HCT116 (cell line): ENCODE results near the gene TMCO1.

ENCODE experiments used
- ATF3 ChIP-seq: IDR thresholded peaks from 2 replicates; pipeline ENCODE4 v1.6.1; 2012
- CEBPB ChIP-seq: IDR thresholded peaks from 2 replicates; pipeline ENCODE4 v1.6.1; 2012; ENCODE audit warnings: low read depth
- CTCF ChIP-seq, 3 experiments: fragments of 200-600 bp in 1 of 3; sonication (generic) in 1 of 3; IDR thresholded peaks in 2 of 3; conservative IDR thresholded peaks in 1 of 3; 2 replicates each; pipeline ENCODE4 v1.5.1; 2012 to 2017; ENCODE audit warnings: low read depth in 2 of 3, low read length in 2 of 3, antibody characterized with exemption in 1 of 3, borderline replicate concordance in 1 of 3, control low read depth in 1 of 3, mild to moderate bottlenecking in 1 of 3, mixed read lengths in 1 of 3, mixed run types in 1 of 3, moderate library complexity in 1 of 3; ENCODE audit not compliant: insufficient read depth in 1 of 3
- EZH2 ChIP-seq: fragments of 200-600 bp; sonication (generic); IDR thresholded peaks from 2 replicates; pipeline ENCODE4 v1.6.1; 2017; ENCODE audit warnings: antibody characterized with exemption, mixed run types
- EZH2phosphoT487 ChIP-seq: fragments of 200-600 bp; IDR thresholded peaks from 2 replicates; pipeline ENCODE4 v1.6.1; 2018; ENCODE audit warnings: antibody characterized with exemption, borderline replicate concordance
- MAX ChIP-seq: IDR thresholded peaks from 2 replicates; pipeline ENCODE4 v1.6.1; 2012
- POLR2A ChIP-seq: IDR thresholded peaks from 2 replicates; pipeline ENCODE4 v1.7.0; 2011; ENCODE audit warnings: borderline replicate concordance; ENCODE audit not compliant: insufficient read depth, insufficient read length; ENCODE audit errors: extremely low read depth
- POLR2AphosphoS5 ChIP-seq: IDR thresholded peaks from 2 replicates; pipeline ENCODE4 v1.6.1; 2011; ENCODE audit warnings: mild to moderate bottlenecking, low read depth, low read length, moderate library complexity
- RAD21 ChIP-seq: IDR thresholded peaks from 2 replicates; pipeline ENCODE4 v1.6.1; 2012; ENCODE audit warnings: low read depth, mild to moderate bottlenecking
- REST ChIP-seq: IDR thresholded peaks from 2 replicates; pipeline ENCODE4 v1.6.1; 2012; ENCODE audit warnings: low read depth
- SIN3A ChIP-seq: IDR thresholded peaks from 2 replicates; pipeline ENCODE4 v1.6.1; 2012; ENCODE audit warnings: low read depth
- YY1 ChIP-seq: IDR thresholded peaks from 2 replicates; pipeline ENCODE4 v1.6.1; 2011; ENCODE audit warnings: low read length, low read depth, moderate library complexity, mild to moderate bottlenecking; ENCODE audit not compliant: insufficient replicate concordance; ENCODE audit errors: extremely low read depth
- ZNF274 ChIP-seq: fragments of 200-500 bp; sonication (Bioruptor generic); IDR thresholded peaks from 2 replicates; pipeline ENCODE4 v1.6.1; 2014; ENCODE audit warnings: mild to moderate bottlenecking, low read depth, low read length, inconsistent platforms

GRCh38 chr1:165816157-165816556 is 47.5 kb upstream of the TMCO1 start:
- TF ChIP-seq EZH2 (no peak), RAD21 (no peak), CTCF (IDR thresholded peaks at IDR 0.05 in 2 of 3, conservative IDR thresholded peaks at IDR 0.05 in 1 of 3; ENCODE audit: borderline replicate concordance in 1 of 3, insufficient read depth in 1 of 3, low read depth in 2 of 3, low read length in 2 of 3) (no peak), ZNF274 (no peak), ATF3 (no peak), SIN3A (no peak), POLR2A (no peak), REST (no peak), MAX (no peak), YY1 (no peak), CEBPB (no peak), POLR2AphosphoS5 (no peak), EZH2phosphoT487 (no peak)
